Measurements from ENCODE around the gene COL11A1. TPM values are rescaled to one million over a fixed set of nuclear protein-coding genes. Genes with fewer than 3 reads are reported as not detected.

Gene COL11A1
- total RNA-seq, 2 donors from 2014 or later, result 0.52 to 2.6 TPM

DNA sequence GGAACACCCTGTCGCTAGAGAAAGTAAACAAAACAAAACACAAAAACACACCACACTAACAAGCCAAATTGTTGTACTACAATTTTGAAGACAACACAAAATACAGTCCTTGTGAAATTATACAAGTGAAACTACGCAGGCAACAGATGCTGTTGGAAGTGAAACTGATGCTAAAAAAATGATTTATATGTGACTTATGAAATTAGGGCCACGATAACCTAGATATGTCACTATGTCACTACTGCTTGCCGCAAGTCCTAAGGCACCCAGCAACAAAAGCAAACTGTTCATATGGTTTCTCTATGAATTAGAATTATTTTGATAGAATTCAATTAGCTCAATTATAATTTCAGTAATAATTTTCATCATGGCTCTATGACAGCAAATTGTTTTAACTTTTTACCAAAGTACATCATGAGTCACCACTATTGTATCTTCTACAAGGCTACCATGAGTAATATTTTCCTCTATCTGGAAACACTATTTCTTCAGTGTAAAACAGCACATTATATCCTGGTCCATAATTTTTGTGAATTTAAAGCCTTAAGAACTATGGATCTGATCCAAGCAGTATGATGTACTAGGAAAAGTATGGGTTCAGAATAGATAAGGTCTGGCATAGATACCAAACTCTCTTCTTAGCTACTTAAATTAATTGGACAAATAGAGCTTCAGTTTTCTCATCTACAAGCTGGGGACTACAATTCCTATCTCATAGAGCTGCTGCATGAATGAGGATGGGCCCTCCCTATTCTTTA, 216.3 kb downstream of the COL11A1 start:
- Histone ChIP-seq H3K9me3 (no peaks in the 10 kb centered on the region), H3K36me3 (replicated peaks in 1 of 2; ENCODE audit: insufficient read depth in 1 of 2, low read depth in 2 of 2) (no peaks in the 10 kb centered on the region), H3K4me3 (no peak overlapping the region), H3K27me3 (no peaks in the 10 kb centered on the region), H3K4me1 (no peaks in the 10 kb centered on the region), H3K27ac (no peak overlapping the region)
- intact Hi-C loops (cut with DNase I), result no loop called here
- no peak for ATAC-seq
- TF ChIP-seq POLR2A (IDR thresholded peaks at IDR 0.05), result no peak
- TF ChIP-seq, protein P1, sequence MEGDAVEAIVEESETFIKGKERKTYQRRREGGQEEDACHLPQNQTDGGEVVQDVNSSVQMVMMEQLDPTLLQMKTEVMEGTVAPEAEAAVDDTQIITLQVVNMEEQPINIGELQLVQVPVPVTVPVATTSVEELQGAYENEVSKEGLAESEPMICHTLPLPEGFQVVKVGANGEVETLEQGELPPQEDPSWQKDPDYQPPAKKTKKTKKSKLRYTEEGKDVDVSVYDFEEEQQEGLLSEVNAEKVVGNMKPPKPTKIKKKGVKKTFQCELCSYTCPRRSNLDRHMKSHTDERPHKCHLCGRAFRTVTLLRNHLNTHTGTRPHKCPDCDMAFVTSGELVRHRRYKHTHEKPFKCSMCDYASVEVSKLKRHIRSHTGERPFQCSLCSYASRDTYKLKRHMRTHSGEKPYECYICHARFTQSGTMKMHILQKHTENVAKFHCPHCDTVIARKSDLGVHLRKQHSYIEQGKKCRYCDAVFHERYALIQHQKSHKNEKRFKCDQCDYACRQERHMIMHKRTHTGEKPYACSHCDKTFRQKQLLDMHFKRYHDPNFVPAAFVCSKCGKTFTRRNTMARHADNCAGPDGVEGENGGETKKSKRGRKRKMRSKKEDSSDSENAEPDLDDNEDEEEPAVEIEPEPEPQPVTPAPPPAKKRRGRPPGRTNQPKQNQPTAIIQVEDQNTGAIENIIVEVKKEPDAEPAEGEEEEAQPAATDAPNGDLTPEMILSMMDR (IDR thresholded peaks at IDR 0.05), result no peak
- WGBS, 2 donors, result 77 to 78% methylated on average over 4 of the region's 4 CpGs
- no peak for DNase-seq

DNA sequence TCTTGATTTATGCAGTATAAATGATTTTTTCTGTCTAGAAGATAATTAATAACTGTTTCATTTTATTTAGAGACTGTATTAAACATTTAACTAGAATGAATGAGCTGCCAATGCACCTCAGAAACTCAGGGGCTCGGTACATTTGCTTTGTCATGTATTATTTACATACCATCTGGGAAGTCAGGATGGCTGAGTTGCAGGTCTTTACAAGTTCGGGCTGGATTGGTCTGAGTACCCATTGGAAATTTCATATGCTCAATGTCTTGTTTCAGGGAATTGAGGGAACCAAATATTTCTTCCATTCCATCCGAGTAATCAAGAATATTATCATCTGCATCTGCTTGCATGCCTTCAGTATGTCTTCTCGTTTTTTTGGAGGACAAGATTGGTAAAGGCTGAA, 221.7 kb downstream of the COL11A1 start:
- no peak for ATAC-seq
- no peak overlapping the region for H3K4me3 ChIP-seq
- TF ChIP-seq, protein P1 (IDR thresholded peaks at IDR 0.05), result no peak
- TF ChIP-seq POLR2A (IDR thresholded peaks at IDR 0.05), result no peak
- WGBS, 2 donors, result 40 to 47% methylated on average over 4 of the region's 4 CpGs
- intact Hi-C loops (cut with DNase I), result no loop called here
- no peak overlapping the region for H3K27ac ChIP-seq
- H3K36me3 ChIP-seq (replicated peaks in 1 of 2; ENCODE audit: insufficient read depth in 1 of 2, low read depth in 2 of 2), result no peaks in the 10 kb centered on the region
- no peaks in the 10 kb centered on the region for H3K27me3 ChIP-seq
- no peaks in the 10 kb centered on the region for H3K9me3 ChIP-seq
- no peaks in the 10 kb centered on the region for H3K4me1 ChIP-seq
- no peak for DNase-seq

DNA sequence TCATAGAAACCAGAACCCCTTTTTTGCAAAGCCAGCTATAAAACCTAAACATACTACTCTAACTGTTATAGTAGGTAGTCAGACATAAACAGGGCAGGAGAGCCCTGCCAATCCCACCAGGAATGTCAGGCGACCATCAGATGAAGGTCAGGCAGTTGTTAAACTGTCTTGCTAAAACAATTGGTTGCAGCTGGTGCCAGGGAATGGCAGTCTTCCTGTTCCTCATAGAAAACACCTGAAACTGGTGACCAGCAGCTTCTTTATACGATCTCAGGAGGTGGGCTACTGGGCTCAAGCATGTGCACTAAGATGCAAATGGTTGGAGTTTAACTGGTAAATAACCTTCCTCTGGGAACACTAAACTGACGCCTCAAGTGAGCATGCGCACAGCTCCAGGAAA, 224.1 kb downstream of the COL11A1 start:
- TF ChIP-seq, protein P1 (IDR thresholded peaks at IDR 0.05), result no peak
- TF ChIP-seq POLR2A (IDR thresholded peaks at IDR 0.05), result no peak
- DNase-seq, result no peak
- no peaks in the 10 kb centered on the region for H3K36me3 ChIP-seq (replicated peaks in 1 of 2; ENCODE audit: insufficient read depth in 1 of 2, low read depth in 2 of 2)
- H3K4me3 ChIP-seq, result no peak overlapping the region
- H3K9me3 ChIP-seq, result no peaks in the 10 kb centered on the region
- no peak overlapping the region for H3K27ac ChIP-seq
- intact Hi-C loops (cut with DNase I), result no loop called here
- 53 to 75% methylated on average over 4 of the region's 4 CpGs for WGBS, 2 donors
- ATAC-seq, result no peak
- H3K4me1 ChIP-seq, result no peaks in the 10 kb centered on the region
- no peaks in the 10 kb centered on the region for H3K27me3 ChIP-seq

DNA sequence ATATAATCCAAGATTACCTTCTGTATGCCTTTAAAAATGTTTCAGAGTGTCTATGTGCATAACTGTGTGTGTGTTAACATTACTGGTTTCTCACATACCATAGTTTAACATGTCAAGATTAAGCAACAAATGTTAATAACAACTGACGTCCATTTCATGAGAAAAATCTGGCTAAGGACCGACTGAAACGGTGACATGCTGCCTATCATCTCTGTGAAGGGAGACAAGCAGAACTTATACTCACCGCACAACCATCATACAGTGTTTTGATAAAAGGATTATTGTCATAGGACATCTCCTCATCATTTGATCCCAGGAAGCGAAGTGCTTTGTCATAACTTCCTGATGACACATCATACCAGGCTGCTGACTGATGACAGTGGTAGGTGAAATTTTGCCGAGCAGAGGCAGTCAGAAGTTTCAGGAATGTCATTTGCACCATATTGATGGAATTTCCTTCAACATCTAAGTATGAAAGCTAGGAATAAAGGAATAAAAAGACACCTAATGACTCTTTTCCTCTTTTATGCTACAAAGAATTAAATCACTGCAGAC, 228.8 kb downstream of the COL11A1 start:
- no peak for TF ChIP-seq POLR2A (IDR thresholded peaks at IDR 0.05)
- TF ChIP-seq, protein P1 (IDR thresholded peaks at IDR 0.05), result no peak
- H3K36me3 ChIP-seq (replicated peaks in 1 of 2; ENCODE audit: insufficient read depth in 1 of 2, low read depth in 2 of 2), result no peaks in the 10 kb centered on the region
- 61 to 65% methylated on average over 6 of the region's 6 CpGs for WGBS, 2 donors
- ATAC-seq, result no peak
- no peaks in the 10 kb centered on the region for H3K4me1 ChIP-seq
- no peak for DNase-seq
- H3K27ac ChIP-seq, result no peak overlapping the region
- intact Hi-C loops (cut with DNase I), result no loop called here
- no peaks in the 10 kb centered on the region for H3K9me3 ChIP-seq
- no peak overlapping the region for H3K4me3 ChIP-seq
- no peaks in the 10 kb centered on the region for H3K27me3 ChIP-seq

DNA sequence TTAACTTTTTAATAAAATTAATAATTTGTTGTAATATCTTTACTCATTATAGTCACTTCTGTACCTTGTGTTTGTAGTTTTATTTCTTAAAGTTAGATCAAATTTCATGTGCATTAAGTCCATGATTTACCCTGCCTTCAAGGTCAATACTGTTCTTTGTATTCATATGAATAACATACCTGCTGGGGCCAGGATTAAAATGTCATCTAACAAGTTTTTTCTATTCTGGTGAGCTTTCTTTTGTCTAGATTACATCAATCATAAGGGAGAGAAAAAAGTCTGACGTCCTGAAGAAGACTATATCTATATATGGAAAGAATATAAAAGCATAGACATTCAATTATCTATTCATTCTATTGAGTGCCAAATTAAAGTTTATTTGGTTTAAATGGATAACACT, 232.6 kb downstream of the COL11A1 start:
- intact Hi-C loops (cut with DNase I), result no loop called here
- no peak for ATAC-seq
- DNase-seq, result no peak
- no peaks in the 10 kb centered on the region for H3K27me3 ChIP-seq
- 12 to 13% methylated on average over 1 of the region's 1 CpG for WGBS, 2 donors
- H3K36me3 ChIP-seq (replicated peaks in 1 of 2; ENCODE audit: insufficient read depth in 1 of 2, low read depth in 2 of 2), result no peaks in the 10 kb centered on the region
- H3K4me3 ChIP-seq, result no peak overlapping the region
- TF ChIP-seq, protein P1 (IDR thresholded peaks at IDR 0.05), result no peak
- TF ChIP-seq POLR2A (IDR thresholded peaks at IDR 0.05), result no peak
- H3K4me1 ChIP-seq, result no peaks in the 10 kb centered on the region
- H3K9me3 ChIP-seq, result no peaks in the 10 kb centered on the region
- no peak overlapping the region for H3K27ac ChIP-seq

All from body of pancreas (tissue), 4 donors.